ENCODE data around the gene RBBP8NL.

DNA sequence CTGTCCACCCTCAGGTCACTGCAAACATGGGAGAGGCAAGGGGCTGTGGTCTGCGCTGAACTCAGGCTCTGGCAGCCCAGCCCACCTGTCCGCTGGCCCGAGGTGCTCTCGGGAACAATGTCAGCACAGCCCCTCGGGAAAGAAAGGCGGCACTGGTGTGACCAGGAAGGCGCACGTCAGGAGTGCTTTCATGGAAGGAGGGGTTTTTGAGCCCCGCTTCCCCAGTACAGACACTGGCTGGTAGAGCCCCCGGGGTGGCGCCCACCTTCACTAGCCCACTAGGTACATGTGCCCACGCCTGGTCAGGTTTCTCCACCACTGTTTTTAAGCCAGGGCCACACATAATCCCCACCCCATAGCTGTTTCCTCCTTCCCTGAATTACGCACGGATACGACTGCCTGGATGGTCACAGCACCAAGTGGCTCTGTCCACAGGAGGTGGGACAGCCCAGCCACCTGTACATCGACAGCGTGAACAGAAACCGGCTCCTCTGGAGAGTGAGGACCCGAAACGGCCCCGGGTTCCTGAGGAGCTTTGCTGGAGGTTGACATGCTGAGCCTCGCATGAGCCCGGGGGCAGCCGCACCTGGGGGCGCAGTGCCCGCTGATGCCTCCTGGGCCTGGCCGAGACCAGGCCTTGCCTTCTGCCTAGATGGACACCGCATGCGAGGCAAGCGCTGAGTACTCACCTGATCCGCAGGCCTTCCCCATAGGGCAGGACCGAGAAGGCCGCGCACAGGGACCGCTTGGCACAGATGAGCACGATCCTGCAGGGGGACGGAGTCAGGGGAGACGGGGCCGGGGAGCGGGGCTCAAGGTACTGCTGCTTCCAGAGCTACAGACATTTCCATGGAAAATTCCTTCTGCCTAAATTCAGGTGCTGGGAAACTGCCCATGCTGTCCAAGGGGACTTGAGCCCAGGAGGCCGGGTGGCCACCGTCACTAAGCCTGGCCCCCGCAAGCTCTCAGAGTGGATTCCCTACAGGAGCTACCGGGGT, 32.8 kb downstream of the RBBP8NL start:
- TF ChIP-seq POLR2A (IDR thresholded peaks at IDR 0.05) (no peak), CTCF (IDR thresholded peaks at IDR 0.05) (no peak)

Measured in adrenal gland (tissue), 5 donors.